Common myeloid progenitor, CD34-positive (primary cell): ENCODE data around the gene LAMTOR2.

Experiments used
- CTCF ChIA-PET: fragments of 350-600 bp; sonication (Branson Sonifier 250); formaldehyde crosslinking; loops from one replicate; lab custom pipeline; 2021; ENCODE audit warnings: antibody characterized with exemption; lab: Charles Lee
- POLR2A ChIA-PET: fragments of 350-600 bp; sonication (Branson Sonifier 250); formaldehyde crosslinking; loops from one replicate; lab custom pipeline; 2021; ENCODE audit warnings: antibody characterized with exemption; lab: Charles Lee
- DNase-seq, 3 donors: peaks; one replicate each; pipeline versions ENCODE4 v3.0.0 to v3.0.0-alpha.2; 2013
- H3K27ac ChIP-seq, 2 experiments: 1 replicate in 1 of 2; 2 replicates in 1 of 2; pipeline ENCODE4 v1.7.0; 2013; ENCODE audit warnings: inconsistent platforms in 2 of 2, low read length in 2 of 2, mild to moderate bottlenecking in 2 of 2, low read depth in 1 of 2, moderate library complexity in 1 of 2; ENCODE audit not compliant: severe bottlenecking in 2 of 2, insufficient read depth in 1 of 2, poor library complexity in 1 of 2
- H3K27me3 ChIP-seq, 5 experiments: replicated peaks in 2 of 5; 1 replicate in 3 of 5; 2 replicates in 2 of 5; pipeline versions ENCODE4 v1.6.1 to v1.7.0; 2013; ENCODE audit warnings: low read length in 4 of 5, mild to moderate bottlenecking in 2 of 5, moderate library complexity in 2 of 5, inconsistent platforms in 1 of 5; ENCODE audit not compliant: insufficient read depth in 5 of 5, control insufficient read depth in 4 of 5
- H3K36me3 ChIP-seq, 4 experiments: 1 replicate in 2 of 4; 2 replicates in 2 of 4; pipeline versions ENCODE4 v1.6.1 to v1.7.0; 2013; ENCODE audit warnings: low read length in 3 of 4, control low read depth in 1 of 4, mild to moderate bottlenecking in 1 of 4; ENCODE audit not compliant: control insufficient read depth in 4 of 4, insufficient read depth in 4 of 4
- H3K4me1 ChIP-seq, 4 experiments: 1 replicate in 3 of 4; 2 replicates in 1 of 4; pipeline versions ENCODE4 v1.6.1 to v1.7.1; 2013; ENCODE audit warnings: low read length in 3 of 4, mild to moderate bottlenecking in 3 of 4, control low read depth in 1 of 4, inconsistent platforms in 1 of 4, moderate library complexity in 1 of 4; ENCODE audit not compliant: control insufficient read depth in 4 of 4, insufficient read depth in 4 of 4; ENCODE audit errors: control extremely low read depth in 1 of 4
- H3K4me3 ChIP-seq, 7 experiments: 1 replicate in 4 of 7; 2 replicates in 3 of 7; pipeline versions ENCODE4 v1.5.1 to v1.7.0; 2013; ENCODE audit warnings: mild to moderate bottlenecking in 7 of 7, low read length in 6 of 7, moderate library complexity in 6 of 7, inconsistent platforms in 2 of 7, low read depth in 2 of 7, control low read depth in 1 of 7; ENCODE audit not compliant: insufficient read depth in 4 of 7, control insufficient read depth in 1 of 7; ENCODE audit errors: extremely low read depth in 1 of 7
- H3K9me3 ChIP-seq, 5 experiments: 1 replicate in 4 of 5; 2 replicates in 1 of 5; pipeline versions ENCODE4 v1.6.1 to v1.7.1; 2013; ENCODE audit warnings: low read length in 4 of 5, mild to moderate bottlenecking in 2 of 5, inconsistent platforms in 1 of 5, low read depth in 1 of 5, moderate library complexity in 1 of 5; ENCODE audit not compliant: control insufficient read depth in 4 of 5, insufficient read depth in 2 of 5; ENCODE audit errors: control extremely low read depth in 1 of 5
- WGBS: methylation state at CpG from one replicate; pipeline ENCODE4 v1.1.5; 2013; ENCODE audit not compliant: insufficient coverage; 5-methylcytosine and 5-hydroxymethylcytosine counted together

LAMTOR2 gene

GRCh38 chr1:156060937-156061636, 6.5 kb downstream of the LAMTOR2 start, which contains the start of gene RAB25:
Gene RAB25, plus strand, starts transcription at chr1:156061160. Its CDS starts 241 bp downstream, at chr1:156061401.
- Histone ChIP-seq H3K27ac (no peak within 1 kb of the TSS), H3K4me1 (peaks cover 0 to 7% (median 3%) of the 10 kb centered on the region in 4 experiments), H3K9me3 (no peaks in the 10 kb centered on the region), H3K27me3 (no peaks in the 10 kb centered on the region), H3K36me3 (peaks cover 0 to 22% (median 7%) of the 10 kb centered on the region in 4 experiments), H3K4me3 (no peak within 1 kb of the TSS)
- ChIA-PET POLR2A (no interaction called here), CTCF (interaction anchor here (1.0 to 1.3 kb wide), 4 partner anchors 9 to 69 kb away, joined by 3 to 4 read pairs (median 3); no protein-coding TSS in a partner anchor)
- DNase-seq: no peak
- WGBS: 97% methylated on average over 4 of the region's 11 CpGs

GRCh38 chr1:156062189-156062588, 7.6 kb downstream of the LAMTOR2 start:
- CTCF ChIA-PET: interaction anchor here (1.5 to 1.8 kb wide), 2 partner anchors 8 to 37 kb away, joined by 5 to 6 read pairs; partner anchors contain the start of gene LAMTOR2
- peaks cover 0 to 5% (median 0%) of the 10 kb centered on the region in 4 experiments for H3K4me1 ChIP-seq
- no peak overlapping the region for H3K27ac ChIP-seq
- no peak for DNase-seq
- H3K9me3 ChIP-seq: no peaks in the 10 kb centered on the region
- POLR2A ChIA-PET: no interaction called here
- WGBS: 92% methylated on average over 1 of the region's 3 CpGs
- no peaks in the 10 kb centered on the region for H3K27me3 ChIP-seq
- H3K36me3 ChIP-seq: peaks cover 0 to 16% (median 4%) of the 10 kb centered on the region in 4 experiments
- H3K4me3 ChIP-seq: no peak overlapping the region

GRCh38 chr1:156063997-156064285, 9.4 kb downstream of the LAMTOR2 start:
- no peaks in the 10 kb centered on the region for H3K27me3 ChIP-seq
- no peak overlapping the region for H3K27ac ChIP-seq
- ChIA-PET CTCF (interaction anchor here (0.7 to 3.4 kb wide), 4 partner anchors 12 to 74 kb away, joined by 3 to 15 read pairs (median 4); no protein-coding TSS in a partner anchor), POLR2A (interaction anchor here (0.7 kb wide), 1 partner anchor 12 kb away, joined by 3 read pairs; no protein-coding TSS in a partner anchor)
- H3K4me3 ChIP-seq: no peak overlapping the region
- no peaks in the 10 kb centered on the region for H3K36me3 ChIP-seq
- no peak for DNase-seq
- WGBS: no CpG with 5 or more reads among the region's 2 CpGs
- H3K9me3 ChIP-seq: no peaks in the 10 kb centered on the region
- peaks cover 0 to 2% (median 0%) of the 10 kb centered on the region in 4 experiments for H3K4me1 ChIP-seq

GRCh38 chr1:156064615-156065014, 10.0 kb downstream of the LAMTOR2 start:
- H3K36me3 ChIP-seq: no peaks in the 10 kb centered on the region
- 100% methylated on average over 2 of the region's 2 CpGs for WGBS
- no peaks in the 10 kb centered on the region for H3K27me3 ChIP-seq
- H3K9me3 ChIP-seq: no peaks in the 10 kb centered on the region
- DNase-seq: no peak
- ChIA-PET CTCF (interaction anchor here (0.7 to 3.4 kb wide), 12 partner anchors 8 to 257 kb away, joined by 3 to 15 read pairs (median 4); no protein-coding TSS in a partner anchor), POLR2A (no interaction called here)
- H3K4me1 ChIP-seq: peaks cover 0 to 2% (median under 1%) of the 10 kb centered on the region in 4 experiments
- H3K27ac ChIP-seq: no peak overlapping the region
- no peak overlapping the region for H3K4me3 ChIP-seq

- CTCF ChIA-PET: interaction anchor here (0.8 to 3.4 kb wide), 19 partner anchors 8 to 157 kb away, joined by 3 to 18 read pairs (median 4); no protein-coding TSS in a partner anchor
- 95% methylated on average over 2 of the region's 3 CpGs for WGBS
- POLR2A ChIA-PET: no interaction called here
Measured at GRCh38 chr1:156065212-156065611, 10.6 kb downstream of the LAMTOR2 start.

GRCh38 chr1:156065871-156066270, 11.3 kb downstream of the LAMTOR2 start:
- ChIA-PET CTCF (interaction anchor here (0.8 to 3.4 kb wide), 27 partner anchors 9 to 268 kb away, joined by 3 to 18 read pairs (median 4); partner anchors contain the start of gene SSR2), POLR2A (interaction anchor here (1.2 kb wide), 1 partner anchor 13 kb away, joined by 4 read pairs; the partner anchor contains the start of gene UBQLN4)
- DNase-seq: no peak
- no peaks in the 10 kb centered on the region for H3K9me3 ChIP-seq
- 69% methylated on average over 10 of the region's 16 CpGs for WGBS
- H3K36me3 ChIP-seq: no peaks in the 10 kb centered on the region
- no peak overlapping the region for H3K4me3 ChIP-seq
- H3K27me3 ChIP-seq: no peaks in the 10 kb centered on the region
- H3K4me1 ChIP-seq: peaks cover 0 to 11% (median 4%) of the 10 kb centered on the region in 4 experiments
- H3K27ac ChIP-seq: no peak overlapping the region

More at GRCh38 chr1:156065212-156065611, 10.6 kb downstream of the LAMTOR2 start:
- no peak overlapping the region for H3K4me3 ChIP-seq
- H3K36me3 ChIP-seq: no peaks in the 10 kb centered on the region
- no peaks in the 10 kb centered on the region for H3K9me3 ChIP-seq
- H3K4me1 ChIP-seq: peaks cover 0 to 8% (median 4%) of the 10 kb centered on the region in 4 experiments
- no peak overlapping the region for H3K27ac ChIP-seq
- H3K27me3 ChIP-seq: no peaks in the 10 kb centered on the region
- DNase-seq: no peak

- Histone ChIP-seq H3K4me3 (no peak overlapping the region), H3K4me1 (peaks cover 0 to 11% (median 4%) of the 10 kb centered on the region in 4 experiments), H3K9me3 (no peaks in the 10 kb centered on the region), H3K36me3 (no peaks in the 10 kb centered on the region), H3K27ac (no peak overlapping the region), H3K27me3 (no peaks in the 10 kb centered on the region)
- ChIA-PET POLR2A (no interaction called here), CTCF (interaction anchor here (0.9 to 3.3 kb wide), 9 partner anchors 9 to 133 kb away, joined by 3 to 18 read pairs (median 6); partner anchors contain the start of genes KHDC4 and SSR2)
- WGBS: 83% methylated on average over 1 of the region's 2 CpGs
- no peak for DNase-seq
Measured at GRCh38 chr1:156067262-156067661, 12.7 kb downstream of the LAMTOR2 start.
